KOPT-K1 (cell line): ENCODE results near the gene PRIM2.
"Not testable (repeated sequence)": the region's sequence is repeated elsewhere in the genome, so short reads cannot be mapped to it uniquely, and the experiment has no call there.

ENCODE experiments used
- H3K27ac ChIP-seq: fragments of 200-600 bp; sonication (generic); 2 replicates; pipeline ENCODE4 v1.5.1; 2016; ENCODE audit warnings: antibody characterized with exemption, mild to moderate bottlenecking, low read depth, low read length; ENCODE audit not compliant: poor library complexity, severe bottlenecking
- H3K36me3 ChIP-seq: fragments of 200-600 bp; sonication (generic); 2 replicates; pipeline ENCODE4 v1.5.1; 2017; ENCODE audit warnings: antibody characterized with exemption, mild to moderate bottlenecking, low read length, moderate library complexity; ENCODE audit not compliant: insufficient read depth
- H3K9me3 ChIP-seq: fragments of 200-600 bp; sonication (generic); 2 replicates; pipeline ENCODE4 v1.5.1; 2017; ENCODE audit warnings: antibody characterized with exemption, low read length, mild to moderate bottlenecking; ENCODE audit not compliant: insufficient read depth, poor library complexity, severe bottlenecking

PRIM2 gene

DNA sequence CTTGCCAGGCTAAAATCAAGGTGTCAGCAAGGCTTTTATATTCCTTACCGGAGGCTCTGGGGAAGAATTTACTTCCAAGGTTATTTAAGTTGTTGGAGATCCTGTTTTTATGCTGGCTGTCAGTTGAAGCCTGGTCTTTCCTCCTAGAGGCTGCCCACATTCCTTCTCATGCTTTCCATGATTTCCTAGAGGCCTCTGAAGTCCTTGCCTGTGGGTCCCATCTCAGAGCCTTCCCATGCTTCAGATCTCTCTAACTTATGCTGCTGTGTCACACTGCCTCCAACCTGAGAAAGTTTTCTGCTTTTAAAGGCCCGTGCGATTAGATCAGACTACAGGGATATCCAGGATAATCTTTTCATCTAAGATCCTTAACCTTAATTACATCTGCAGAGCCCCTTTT lies 198.4 kb downstream of the PRIM2 start:
- H3K27ac ChIP-seq: not testable (repeated sequence)

GRCh38 chr6:57516776-57517175 lies 199.3 kb downstream of the PRIM2 start:
- H3K27ac ChIP-seq: not testable (repeated sequence)

More for the DNA sequence above, 198.4 kb downstream of the PRIM2 start:
- H3K36me3 ChIP-seq, H3K9me3 ChIP-seq: not testable (repeated sequence)

GRCh38 chr6:57519198-57519597 lies 201.8 kb downstream of the PRIM2 start:
- not testable (repeated sequence) for H3K36me3 ChIP-seq, H3K27ac ChIP-seq, H3K9me3 ChIP-seq

More at GRCh38 chr6:57516776-57517175, 199.3 kb downstream of the PRIM2 start:
- not testable (repeated sequence) for H3K36me3 ChIP-seq, H3K9me3 ChIP-seq

DNA sequence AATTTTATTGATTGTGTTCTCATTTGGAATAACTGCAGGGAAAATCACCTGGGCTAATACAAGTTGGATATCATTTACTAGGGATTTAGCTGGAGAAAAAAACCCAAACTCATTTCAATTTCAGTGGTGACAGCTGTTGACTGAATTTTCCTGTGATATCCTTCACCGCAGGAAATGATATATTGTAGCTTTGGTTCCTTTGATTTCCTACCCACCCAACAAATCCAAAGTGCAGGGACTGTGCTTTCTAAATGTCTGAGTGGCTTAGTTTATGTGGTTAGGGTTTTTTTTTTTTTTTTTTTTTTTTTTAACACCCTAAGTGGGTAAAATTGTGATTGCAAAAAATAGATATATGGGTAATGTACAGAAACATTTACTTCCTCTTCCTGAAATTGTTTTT lies 203.7 kb downstream of the PRIM2 start:
- not testable (repeated sequence) for H3K27ac ChIP-seq, H3K9me3 ChIP-seq, H3K36me3 ChIP-seq

DNA sequence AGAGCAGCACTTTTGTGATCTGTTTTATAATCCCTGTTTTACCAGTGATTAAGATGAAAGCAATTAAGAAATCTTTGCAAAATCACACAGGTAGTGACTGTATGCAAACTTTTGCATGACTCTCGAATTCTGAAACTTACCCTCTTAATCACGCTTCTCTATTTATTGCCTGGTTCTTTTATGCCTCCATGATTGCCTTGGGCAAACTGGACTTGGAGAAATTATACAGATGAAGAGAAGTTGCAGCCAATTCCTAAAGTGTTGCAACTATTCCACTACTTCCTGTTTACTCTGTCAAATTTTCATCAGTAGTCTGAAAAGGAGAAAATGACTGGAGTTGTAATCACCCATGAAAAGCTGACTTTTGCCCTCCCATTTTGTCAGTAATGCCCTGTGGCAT lies 205.8 kb downstream of the PRIM2 start:
- not testable (repeated sequence) for H3K27ac ChIP-seq

DNA sequence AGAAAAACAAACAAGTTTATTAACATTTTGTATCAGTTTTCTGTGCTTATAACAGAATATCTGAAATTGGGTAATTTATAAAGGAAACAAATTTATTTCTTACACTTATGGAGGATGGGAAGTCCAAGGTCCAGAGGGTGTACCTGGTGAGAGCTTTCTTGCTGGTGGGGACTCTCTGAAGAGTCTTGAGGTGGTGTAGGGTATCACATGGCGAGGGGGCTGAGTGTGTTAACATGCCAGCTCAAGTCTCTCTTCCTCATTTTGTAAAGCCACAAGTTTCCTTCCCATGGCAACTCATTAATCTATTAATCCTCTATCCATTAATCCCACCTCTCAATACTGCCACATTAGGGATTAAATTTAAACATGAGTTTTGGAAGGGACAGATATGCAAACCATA lies 212.3 kb downstream of the PRIM2 start:
- H3K27ac ChIP-seq, H3K9me3 ChIP-seq, H3K36me3 ChIP-seq: not testable (repeated sequence)

More for the DNA sequence above, 205.8 kb downstream of the PRIM2 start:
- H3K9me3 ChIP-seq, H3K36me3 ChIP-seq: not testable (repeated sequence)

- H3K27ac ChIP-seq, H3K36me3 ChIP-seq, H3K9me3 ChIP-seq: not testable (repeated sequence)
These were observed 215.2 kb downstream of the PRIM2 start for GRCh38 chr6:57532660-57533059.

DNA sequence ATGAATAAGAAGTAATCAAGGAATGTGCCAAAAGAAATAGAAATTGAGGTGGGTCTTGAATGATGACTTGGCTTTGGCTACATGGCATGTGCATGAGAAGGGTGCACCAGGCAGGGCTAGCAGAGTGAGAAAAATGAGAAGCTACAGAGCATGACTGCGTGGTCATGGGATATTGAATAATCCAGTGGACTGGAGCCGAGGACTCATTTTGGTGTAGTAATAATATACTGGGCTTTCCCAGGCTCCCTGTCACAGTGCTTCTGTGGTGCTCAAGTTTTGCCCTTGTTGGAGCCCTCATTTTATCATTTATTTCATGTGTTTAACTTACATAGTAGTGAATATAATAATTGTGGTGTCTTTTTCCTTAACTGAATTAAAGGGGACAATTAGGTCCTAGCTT lies 217.7 kb downstream of the PRIM2 start:
- not testable (repeated sequence) for H3K27ac ChIP-seq, H3K9me3 ChIP-seq, H3K36me3 ChIP-seq

DNA sequence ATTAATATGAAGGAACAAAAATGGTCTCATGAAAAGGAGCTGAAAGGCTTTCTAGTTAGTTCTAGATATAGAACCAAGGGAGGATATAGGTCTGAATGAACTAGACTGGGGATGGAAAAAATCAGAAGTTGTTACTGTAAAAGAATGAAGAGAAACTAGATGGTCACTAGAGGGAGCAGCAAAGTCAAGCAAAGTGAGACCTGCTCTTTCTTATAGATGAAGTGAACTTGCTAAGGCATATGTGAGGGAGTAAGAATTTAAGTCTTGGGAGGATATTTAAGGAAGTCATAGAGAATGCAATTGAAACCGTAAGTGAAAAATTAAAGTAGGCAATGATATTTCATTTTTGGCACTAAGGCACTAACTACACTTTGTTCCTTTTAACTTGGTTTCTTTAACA lies 218.6 kb downstream of the PRIM2 start:
- not testable (repeated sequence) for H3K36me3 ChIP-seq, H3K9me3 ChIP-seq, H3K27ac ChIP-seq

- not testable (repeated sequence) for H3K36me3 ChIP-seq, H3K27ac ChIP-seq, H3K9me3 ChIP-seq
These were observed 220.5 kb downstream of the PRIM2 start for GRCh38 chr6:57537916-57538315.

DNA sequence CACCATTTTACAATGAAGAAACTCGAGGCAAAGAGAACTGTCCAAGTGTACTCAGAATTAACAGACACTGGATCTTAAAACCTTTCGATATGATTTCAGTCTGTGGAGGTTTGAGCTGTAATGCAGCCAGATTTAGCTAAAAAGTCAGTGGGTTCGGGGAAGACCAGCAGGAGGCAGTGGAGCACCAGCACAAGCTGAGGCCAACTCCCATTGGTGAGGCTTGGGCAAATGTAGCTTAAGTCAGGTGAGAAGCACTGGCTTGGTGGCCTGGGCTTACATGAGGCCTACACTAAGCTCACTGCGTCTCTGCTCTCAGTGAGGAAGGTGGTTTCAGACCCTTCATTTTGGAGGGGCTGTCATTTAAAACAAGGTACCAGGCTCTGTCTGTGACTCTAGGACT lies 234.5 kb downstream of the PRIM2 start:
- H3K36me3 ChIP-seq, H3K27ac ChIP-seq, H3K9me3 ChIP-seq: not testable (repeated sequence)

DNA sequence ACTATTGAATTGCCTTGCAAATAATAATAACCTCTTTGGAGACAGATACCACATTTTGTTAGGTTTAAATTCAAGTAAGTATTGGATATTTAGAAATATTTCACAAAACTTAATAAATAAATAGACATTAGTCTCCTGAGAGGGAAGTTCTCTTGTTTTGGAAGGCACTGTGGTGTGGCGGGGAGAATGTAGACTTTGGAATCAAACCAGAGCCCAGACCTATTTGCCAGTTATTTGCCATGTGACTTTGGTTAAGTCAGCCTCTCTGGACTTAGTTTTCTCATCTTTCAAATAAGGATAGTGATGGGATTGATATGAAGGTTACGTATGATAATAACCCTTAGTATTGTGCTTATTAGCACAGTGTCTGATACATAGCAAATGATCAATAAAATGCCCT lies 240.4 kb downstream of the PRIM2 start:
- not testable (repeated sequence) for H3K27ac ChIP-seq, H3K9me3 ChIP-seq, H3K36me3 ChIP-seq

DNA sequence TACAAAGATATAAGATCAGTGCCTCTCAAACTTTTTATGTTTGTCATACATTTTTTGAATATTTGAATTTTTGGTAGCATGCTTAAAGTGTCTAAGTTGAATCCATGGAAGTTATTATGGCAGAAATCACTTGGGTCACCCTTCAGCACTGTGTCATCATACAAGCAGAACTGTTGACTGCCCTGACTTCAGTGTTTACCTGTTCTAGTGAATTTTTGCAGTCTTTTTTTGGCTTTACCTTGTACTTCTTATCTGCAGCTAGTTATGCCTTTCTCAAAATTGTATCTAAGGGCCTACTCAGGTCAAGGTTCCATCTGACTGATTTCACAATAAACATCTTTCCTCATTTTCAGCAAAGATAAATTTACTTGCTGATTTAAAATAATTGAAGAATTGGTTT lies 241.7 kb downstream of the PRIM2 start:
- H3K36me3 ChIP-seq, H3K27ac ChIP-seq, H3K9me3 ChIP-seq: not testable (repeated sequence)

DNA sequence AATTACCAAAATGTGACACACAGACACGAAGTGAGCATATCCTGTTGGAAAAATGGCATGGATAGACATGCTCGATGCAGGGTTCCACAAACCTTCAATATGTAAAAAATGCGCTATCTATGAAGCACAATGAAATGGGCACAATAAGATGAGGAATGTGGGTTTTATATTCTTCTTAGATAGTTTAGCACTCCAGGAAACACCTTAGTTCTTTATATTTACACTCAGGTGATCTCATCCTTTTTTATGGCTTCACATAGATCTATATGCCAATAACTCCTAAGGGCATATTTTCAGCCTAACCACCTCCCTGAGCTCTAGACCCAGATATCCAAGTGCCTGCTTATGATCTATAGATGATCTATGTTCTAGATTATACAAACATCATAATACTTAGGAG lies 244.8 kb downstream of the PRIM2 start:
- H3K36me3 ChIP-seq, H3K9me3 ChIP-seq, H3K27ac ChIP-seq: not testable (repeated sequence)

- not testable (repeated sequence) for H3K9me3 ChIP-seq, H3K36me3 ChIP-seq, H3K27ac ChIP-seq
These were observed 254.7 kb downstream of the PRIM2 start for GRCh38 chr6:57572119-57572518.

DNA sequence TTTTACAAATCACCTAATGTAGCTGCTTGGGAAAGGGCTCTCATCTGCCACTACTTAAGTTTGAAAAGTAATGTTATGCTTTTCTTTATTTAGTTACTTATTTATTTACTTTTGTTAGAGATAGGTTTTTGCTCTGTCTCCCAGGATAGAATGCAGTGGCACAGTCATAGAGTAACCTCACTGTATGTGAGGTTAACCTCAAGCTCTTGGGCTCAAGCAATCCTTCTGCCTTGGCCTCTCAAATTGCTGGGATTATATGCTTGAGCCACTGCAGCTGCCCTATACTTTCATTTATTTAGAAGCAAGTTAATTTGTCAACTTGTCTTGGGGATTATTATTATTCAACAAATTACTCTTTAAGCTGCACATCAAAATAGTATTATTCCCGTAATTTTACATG lies 255.4 kb downstream of the PRIM2 start:
- not testable (repeated sequence) for H3K36me3 ChIP-seq, H3K9me3 ChIP-seq, H3K27ac ChIP-seq

GRCh38 chr6:57577023-57577422 lies 259.6 kb downstream of the PRIM2 start:
- not testable (repeated sequence) for H3K27ac ChIP-seq, H3K9me3 ChIP-seq, H3K36me3 ChIP-seq
